Sigmoid colon (tissue), 3 donors: ENCODE data around the gene AKTIP.

Source experiments
- CTCF ChIP-seq, 4 experiments: fragments of 450-650 bp in 3 of 4; fragments of 200-600 bp in 1 of 4; IDR thresholded peaks; one replicate each; pipeline ENCODE4 v1.5.1; 2016 to 2019; ENCODE audit warnings: antibody characterized with exemption in 4 of 4, mild to moderate bottlenecking in 3 of 4, moderate library complexity in 2 of 4
- POLR2A ChIP-seq, 2 donors: fragments of 450-650 bp; IDR thresholded peaks; one replicate each; pipeline ENCODE4 v1.6.1; 2016; ENCODE audit warnings: antibody characterized with exemption in 2 of 2, mild to moderate bottlenecking in 2 of 2, moderate library complexity in 2 of 2

GRCh38 chr16:53457670-53458069 is 45.3 kb downstream of the AKTIP start:
- TF ChIP-seq CTCF (IDR thresholded peaks at IDR 0.05) (no peak), POLR2A (IDR thresholded peaks at IDR 0.05) (no peak)
